22Rv1 (cell line): ENCODE measurements around the gene PXMP4.

Experiments used
- ZFX ChIP-seq: fragments of 450-650 bp; IDR thresholded peaks from 2 replicates; pipeline ENCODE4 v1.6.1; 2017; ENCODE audit warnings: antibody characterized with exemption, borderline replicate concordance
- TF ChIP-seq, protein P1 (sequence below): fragments of 450-650 bp; IDR thresholded peaks from 2 replicates; pipeline ENCODE4 v1.5.1; 2017; ENCODE audit warnings: mild to moderate bottlenecking

DNA sequence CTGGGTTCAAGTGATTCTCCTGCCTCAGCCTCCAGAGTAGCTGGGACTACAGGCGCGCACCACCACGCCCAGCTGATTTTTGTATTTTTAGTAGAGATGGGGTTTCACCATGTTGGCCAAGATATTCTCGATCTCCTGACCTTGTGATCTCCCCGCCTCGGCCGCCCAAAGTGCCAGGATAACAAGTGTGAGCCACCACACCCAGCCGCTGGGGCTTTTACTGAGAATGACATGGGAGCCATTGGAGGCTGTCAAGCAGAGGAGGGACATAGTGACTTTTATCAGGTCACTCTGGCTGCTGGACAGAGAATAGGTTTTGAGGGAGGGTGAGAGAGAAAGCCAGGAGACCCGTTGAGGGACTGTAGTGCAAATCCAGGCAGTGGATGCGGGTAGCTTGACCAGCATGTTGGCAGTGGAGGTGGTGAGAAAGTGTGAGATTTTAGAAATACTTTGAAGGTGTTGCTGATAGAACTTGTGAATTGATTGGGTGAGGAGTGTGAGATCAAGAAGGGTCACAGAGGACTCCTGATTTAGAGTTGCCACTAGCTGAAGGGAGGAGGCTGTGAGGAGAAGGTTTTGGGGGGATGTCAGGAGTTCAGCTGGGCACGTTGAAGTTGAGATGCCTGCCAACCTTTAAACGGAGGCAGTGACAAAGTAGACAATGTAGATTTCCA lies 26.4 kb upstream of the PXMP4 start:
- TF ChIP-seq, protein P1, sequence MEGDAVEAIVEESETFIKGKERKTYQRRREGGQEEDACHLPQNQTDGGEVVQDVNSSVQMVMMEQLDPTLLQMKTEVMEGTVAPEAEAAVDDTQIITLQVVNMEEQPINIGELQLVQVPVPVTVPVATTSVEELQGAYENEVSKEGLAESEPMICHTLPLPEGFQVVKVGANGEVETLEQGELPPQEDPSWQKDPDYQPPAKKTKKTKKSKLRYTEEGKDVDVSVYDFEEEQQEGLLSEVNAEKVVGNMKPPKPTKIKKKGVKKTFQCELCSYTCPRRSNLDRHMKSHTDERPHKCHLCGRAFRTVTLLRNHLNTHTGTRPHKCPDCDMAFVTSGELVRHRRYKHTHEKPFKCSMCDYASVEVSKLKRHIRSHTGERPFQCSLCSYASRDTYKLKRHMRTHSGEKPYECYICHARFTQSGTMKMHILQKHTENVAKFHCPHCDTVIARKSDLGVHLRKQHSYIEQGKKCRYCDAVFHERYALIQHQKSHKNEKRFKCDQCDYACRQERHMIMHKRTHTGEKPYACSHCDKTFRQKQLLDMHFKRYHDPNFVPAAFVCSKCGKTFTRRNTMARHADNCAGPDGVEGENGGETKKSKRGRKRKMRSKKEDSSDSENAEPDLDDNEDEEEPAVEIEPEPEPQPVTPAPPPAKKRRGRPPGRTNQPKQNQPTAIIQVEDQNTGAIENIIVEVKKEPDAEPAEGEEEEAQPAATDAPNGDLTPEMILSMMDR, result no peak
- no peak for TF ChIP-seq ZFX
